WTC11 (cell line): ENCODE measurements around the gene TMF1.

Experiments
- CTCF ChIP-seq: fragments of 200-600 bp; IDR thresholded peaks from 2 replicates; pipeline ENCODE4 v1.8.0; 2022; ENCODE audit warnings: antibody characterized with exemption
- ETV6 ChIP-seq: sonication (generic); formaldehyde crosslinking; IDR thresholded peaks from 2 replicates; pipeline ENCODE4 v1.8.1; 2022; ENCODE audit warnings: mild to moderate bottlenecking, missing genetic modification reagents
- FOXJ3 ChIP-seq: sonication (generic); formaldehyde crosslinking; IDR thresholded peaks from 2 replicates; pipeline ENCODE4 v1.9.0; 2021; ENCODE audit warnings: missing genetic modification reagents, mild to moderate bottlenecking, borderline replicate concordance
- USF2 ChIP-seq: sonication (generic); formaldehyde crosslinking; IDR thresholded peaks from 2 replicates; pipeline ENCODE4 v1.8.1; 2023; ENCODE audit warnings: mild to moderate bottlenecking, missing genetic modification reagents, moderate library complexity
- ZBTB21 ChIP-seq: sonication (generic); formaldehyde crosslinking; IDR thresholded peaks from 2 replicates; pipeline ENCODE4 v1.8.1; 2023; ENCODE audit warnings: mild to moderate bottlenecking, missing genetic modification reagents, borderline replicate concordance
- ZNF219 ChIP-seq: sonication (generic); formaldehyde crosslinking; IDR thresholded peaks from 2 replicates; pipeline ENCODE4 v1.8.0; 2023; ENCODE audit warnings: missing genetic modification reagents, mild to moderate bottlenecking, borderline replicate concordance

- TF ChIP-seq CTCF (no peak), ZNF219 (no peak), USF2 (CRISPR knock-in tag) (no peak), ETV6 (CRISPR knock-in tag) (no peak), ZBTB21 (CRISPR knock-in tag) (no peak), FOXJ3 (CRISPR knock-in tag) (no peak)
Observed at GRCh38 chr3:69052472-69052898, 352 bp upstream of the TMF1 start.
